Mammary epithelial cell (primary cell): ENCODE results near the gene MPV17.

Source experiments
- EZH2 ChIP-seq: IDR thresholded peaks from 2 replicates; pipeline ENCODE4 v1.6.1; 2012; ENCODE audit warnings: low read length, inconsistent platforms, borderline replicate concordance
- TF ChIP-seq, protein P1 (sequence below), 2 donors: IDR thresholded peaks in 1 of 2; conservative IDR thresholded peaks in 1 of 2; 2 replicates each; pipeline ENCODE4 v1.5.1; 2011 to 2012; ENCODE audit warnings: inconsistent platforms in 2 of 2, low read length in 2 of 2, mild to moderate bottlenecking in 2 of 2, control low read depth in 1 of 2, low read depth in 1 of 2; ENCODE audit not compliant: insufficient read depth in 1 of 2; ENCODE audit errors: extremely low read depth in 1 of 2

DNA sequence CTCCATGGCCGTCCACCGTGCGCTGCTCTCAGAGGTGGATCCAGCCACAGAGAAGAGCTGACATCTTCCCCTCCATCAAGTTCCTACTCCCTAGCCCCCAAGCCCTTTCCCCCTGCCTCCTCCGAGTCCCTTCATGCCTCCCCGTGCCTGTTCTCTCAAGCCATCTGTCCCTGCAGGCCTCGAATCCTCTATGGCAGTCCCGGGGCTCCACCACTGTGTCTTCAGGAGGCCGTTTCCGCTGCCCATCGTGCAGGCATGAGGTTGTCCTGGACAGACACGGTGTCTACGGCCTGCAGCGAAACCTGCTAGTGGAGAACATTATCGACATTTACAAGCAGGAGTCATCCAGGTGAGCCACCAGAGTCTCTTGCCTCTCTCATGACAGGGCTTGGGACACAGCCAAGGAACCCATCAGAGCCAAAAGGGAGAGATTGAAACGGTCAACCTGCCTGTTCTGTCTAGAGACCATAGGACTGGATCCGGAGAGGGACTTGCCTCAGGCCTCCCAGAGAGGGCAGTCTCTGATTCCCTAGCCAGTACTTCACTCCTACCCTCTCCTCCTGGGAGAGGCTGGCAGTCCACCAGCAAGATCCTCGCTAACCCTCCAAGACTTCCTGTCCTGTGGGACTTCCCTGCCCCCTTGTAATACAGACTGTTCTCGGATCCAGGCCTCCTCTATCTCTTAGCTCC, 24.4 kb downstream of the MPV17 start:
- no peak for TF ChIP-seq EZH2
- TF ChIP-seq, protein P1, sequence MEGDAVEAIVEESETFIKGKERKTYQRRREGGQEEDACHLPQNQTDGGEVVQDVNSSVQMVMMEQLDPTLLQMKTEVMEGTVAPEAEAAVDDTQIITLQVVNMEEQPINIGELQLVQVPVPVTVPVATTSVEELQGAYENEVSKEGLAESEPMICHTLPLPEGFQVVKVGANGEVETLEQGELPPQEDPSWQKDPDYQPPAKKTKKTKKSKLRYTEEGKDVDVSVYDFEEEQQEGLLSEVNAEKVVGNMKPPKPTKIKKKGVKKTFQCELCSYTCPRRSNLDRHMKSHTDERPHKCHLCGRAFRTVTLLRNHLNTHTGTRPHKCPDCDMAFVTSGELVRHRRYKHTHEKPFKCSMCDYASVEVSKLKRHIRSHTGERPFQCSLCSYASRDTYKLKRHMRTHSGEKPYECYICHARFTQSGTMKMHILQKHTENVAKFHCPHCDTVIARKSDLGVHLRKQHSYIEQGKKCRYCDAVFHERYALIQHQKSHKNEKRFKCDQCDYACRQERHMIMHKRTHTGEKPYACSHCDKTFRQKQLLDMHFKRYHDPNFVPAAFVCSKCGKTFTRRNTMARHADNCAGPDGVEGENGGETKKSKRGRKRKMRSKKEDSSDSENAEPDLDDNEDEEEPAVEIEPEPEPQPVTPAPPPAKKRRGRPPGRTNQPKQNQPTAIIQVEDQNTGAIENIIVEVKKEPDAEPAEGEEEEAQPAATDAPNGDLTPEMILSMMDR (conservative IDR thresholded peaks at IDR 0.05 in 1 of 2, IDR thresholded peaks at IDR 0.05 in 1 of 2; ENCODE audit: extremely low read depth in 1 of 2, insufficient read depth in 1 of 2, low read depth in 1 of 2, low read length in 2 of 2): no peak
